Hematopoietic multipotent progenitor cell (in vitro differentiated cells): ENCODE results near the gene KRT13. TPM values are rescaled to one million over a fixed set of nuclear protein-coding genes. Genes with fewer than 3 reads are reported as not detected.

Experiments used
- DNase-seq, 3 donors: peaks; one replicate each; pipeline ENCODE4 v3.0.0-alpha.2; 2011 to 2015; ENCODE audit warnings: low read depth in 2 of 3, low spot score in 2 of 3
- total RNA-seq: library from RNA; depleted of rRNA; stranded (reverse); fragments of >200 nt; gene quantifications from one replicate; pipeline ENCODE4 v1.2.3, GENCODE V29; 2012

KRT13 gene
- total RNA-seq, 1 donor = not detected

GRCh38 chr17:41500131-41500911, 5.1 kb downstream of the KRT13 start:
- DNase-seq = peak in 1 of 3 donors; percentile 13

GRCh38 chr17:41499714-41500113, 5.7 kb downstream of the KRT13 start:
- no peak for DNase-seq

- no peak for DNase-seq
Observed at GRCh38 chr17:41498276-41498675, 7.1 kb downstream of the KRT13 start.

GRCh38 chr17:41496803-41497484, 8.5 kb downstream of the KRT13 start:
- peak in 2 of 3 donors; percentile 78 to 85 for DNase-seq

GRCh38 chr17:41494524-41494923, 10.9 kb downstream of the KRT13 start:
- DNase-seq = no peak

- DNase-seq = no peak
Observed at GRCh38 chr17:41492771-41493170, 12.6 kb downstream of the KRT13 start.

GRCh38 chr17:41492351-41492750, 13.1 kb downstream of the KRT13 start:
- DNase-seq = no peak

- DNase-seq = no peak
Observed at GRCh38 chr17:41491476-41491875, 13.9 kb downstream of the KRT13 start.

- DNase-seq = no peak
Observed at GRCh38 chr17:41490000-41490990, 15.1 kb downstream of the KRT13 start.

- DNase-seq = no peak
Observed at GRCh38 chr17:41489531-41489930, 15.9 kb downstream of the KRT13 start, which contains the start of gene KRT36. Gene KRT36, minus strand, starts transcription at chr17:41489910. Its CDS starts 46 bp downstream, at chr17:41489864.

GRCh38 chr17:41486809-41487530, 18.4 kb downstream of the KRT13 start:
- peak in 2 of 3 donors; percentile 14 to 39 for DNase-seq

GRCh38 chr17:41486316-41486715, 19.1 kb downstream of the KRT13 start:
- no peak for DNase-seq

GRCh38 chr17:41484920-41485904, 20.2 kb downstream of the KRT13 start:
- no peak for DNase-seq

- no peak for DNase-seq
Observed at GRCh38 chr17:41483991-41484826, 21.2 kb downstream of the KRT13 start.

- no peak for DNase-seq
Observed at GRCh38 chr17:41483531-41483930, 21.9 kb downstream of the KRT13 start.

- no peak for DNase-seq
Observed at GRCh38 chr17:41481036-41481435, 24.4 kb downstream of the KRT13 start, which contains the start of gene KRT35. Gene KRT35, minus strand, starts transcription at chr17:41481151. Its CDS starts 54 bp downstream, at chr17:41481097.

GRCh38 chr17:41480581-41480980, 24.8 kb downstream of the KRT13 start:
- DNase-seq = no peak

- DNase-seq = no peak
Observed at GRCh38 chr17:41480136-41480535, 25.3 kb downstream of the KRT13 start.
